ENCODE measurements around the gene UNC5C.

DNA sequence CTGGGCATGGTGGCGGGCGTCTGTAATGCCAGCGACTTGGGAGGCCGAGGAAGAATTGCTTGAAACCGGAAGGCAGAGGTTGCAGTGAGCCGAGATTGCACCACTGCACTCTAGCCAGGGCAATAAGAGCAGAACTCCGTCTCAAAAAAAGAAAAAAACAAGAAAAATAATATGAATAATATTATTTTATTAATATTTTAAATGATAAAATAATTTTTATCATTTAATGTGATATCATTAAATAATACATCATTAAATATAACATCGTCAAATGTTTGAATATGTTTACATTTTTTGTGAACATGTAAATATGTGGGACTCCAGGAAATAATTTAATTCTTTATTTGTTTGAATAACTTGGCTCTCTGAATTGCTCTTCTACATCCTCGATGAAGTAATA lies 15.5 kb downstream of the UNC5C start:
- TF ChIP-seq POLR2AphosphoS5 (IDR thresholded peaks at IDR 0.05; ENCODE audit: low read depth, low read length) (no peak), NANOG (IDR thresholded peaks at IDR 0.05; ENCODE audit: insufficient read depth, low read depth, low read length, poor library complexity, severe bottlenecking) (no peak), EZH2 (IDR thresholded peaks at IDR 0.05; ENCODE audit: low read depth, low read length, severe bottlenecking) (no peak), TBP (IDR thresholded peaks at IDR 0.05; ENCODE audit: low read depth, low read length) (no peak), TAF1 (IDR thresholded peaks at IDR 0.05; ENCODE audit: low read depth, low read length) (no peak)
- TF ChIP-seq, protein P1, sequence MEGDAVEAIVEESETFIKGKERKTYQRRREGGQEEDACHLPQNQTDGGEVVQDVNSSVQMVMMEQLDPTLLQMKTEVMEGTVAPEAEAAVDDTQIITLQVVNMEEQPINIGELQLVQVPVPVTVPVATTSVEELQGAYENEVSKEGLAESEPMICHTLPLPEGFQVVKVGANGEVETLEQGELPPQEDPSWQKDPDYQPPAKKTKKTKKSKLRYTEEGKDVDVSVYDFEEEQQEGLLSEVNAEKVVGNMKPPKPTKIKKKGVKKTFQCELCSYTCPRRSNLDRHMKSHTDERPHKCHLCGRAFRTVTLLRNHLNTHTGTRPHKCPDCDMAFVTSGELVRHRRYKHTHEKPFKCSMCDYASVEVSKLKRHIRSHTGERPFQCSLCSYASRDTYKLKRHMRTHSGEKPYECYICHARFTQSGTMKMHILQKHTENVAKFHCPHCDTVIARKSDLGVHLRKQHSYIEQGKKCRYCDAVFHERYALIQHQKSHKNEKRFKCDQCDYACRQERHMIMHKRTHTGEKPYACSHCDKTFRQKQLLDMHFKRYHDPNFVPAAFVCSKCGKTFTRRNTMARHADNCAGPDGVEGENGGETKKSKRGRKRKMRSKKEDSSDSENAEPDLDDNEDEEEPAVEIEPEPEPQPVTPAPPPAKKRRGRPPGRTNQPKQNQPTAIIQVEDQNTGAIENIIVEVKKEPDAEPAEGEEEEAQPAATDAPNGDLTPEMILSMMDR (IDR thresholded peaks at IDR 0.05; ENCODE audit: control extremely low read depth in 1 of 3, insufficient read depth in 1 of 3, low read depth in 1 of 3, low read length in 3 of 3): no peak
- TF ChIP-seq, protein P2, sequence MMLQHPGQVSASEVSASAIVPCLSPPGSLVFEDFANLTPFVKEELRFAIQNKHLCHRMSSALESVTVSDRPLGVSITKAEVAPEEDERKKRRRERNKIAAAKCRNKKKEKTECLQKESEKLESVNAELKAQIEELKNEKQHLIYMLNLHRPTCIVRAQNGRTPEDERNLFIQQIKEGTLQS (IDR thresholded peaks at IDR 0.05; ENCODE audit: insufficient read depth, low read depth, low read length): no peak
